ENCODE data around the gene GZF1.

Gene GZF1

DNA sequence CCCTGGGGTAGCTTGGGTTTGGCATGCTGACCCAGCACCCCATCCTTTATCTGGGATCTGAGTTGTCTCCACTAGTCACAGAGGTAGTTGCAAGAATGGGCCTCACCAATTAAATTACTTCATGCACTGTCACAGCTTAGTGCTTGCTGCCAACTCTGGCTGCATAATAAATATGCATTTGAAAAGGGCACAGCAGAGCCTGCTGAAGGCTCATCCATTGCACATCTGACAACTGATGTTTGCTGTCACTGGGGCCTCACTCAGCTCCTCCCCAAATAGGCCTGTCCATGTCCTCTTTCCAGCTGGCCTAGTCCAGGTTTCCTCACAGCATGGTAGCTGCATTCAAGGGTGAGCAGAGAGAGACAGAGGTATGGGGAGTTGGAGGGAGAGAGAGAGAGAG is 24.7 kb upstream of the GZF1 start:
- Histone ChIP-seq H3K4me3 (ENCODE audit: low read length) (no peak overlapping the region), H3K79me2 (ENCODE audit: control insufficient read depth, low read length) (no peaks in the 10 kb centered on the region), H3K36me3 (ENCODE audit: control insufficient read depth, low read length) (no peaks in the 10 kb centered on the region), H4K20me1 (ENCODE audit: control insufficient read depth, insufficient read depth, low read depth, low read length) (no peaks in the 10 kb centered on the region), H3K9me2 (replicated peaks; ENCODE audit: control insufficient read depth, low read length) (no peaks in the 10 kb centered on the region), H3K27me3 (ENCODE audit: control insufficient read depth, low read length) (no peaks in the 10 kb centered on the region), H3F3A (ENCODE audit: control insufficient read depth, insufficient read depth) (no peaks in the 10 kb centered on the region), H3K9me3 (ENCODE audit: control insufficient read depth, insufficient read depth, low read length) (no peaks in the 10 kb centered on the region), H3K4me1 (ENCODE audit: control insufficient read depth, low read length) (peaks cover 6% of the 10 kb centered on the region), H3K27ac (ENCODE audit: low read depth, low read length) (no peak overlapping the region), H3K4me2 (ENCODE audit: low read length) (no peak overlapping the region)
- TF ChIP-seq EZH2phosphoT487 (IDR thresholded peaks at IDR 0.05; ENCODE audit: borderline replicate concordance, low read length): no peak

GRCh38 chr20:23339986-23340385 is 22.0 kb upstream of the GZF1 start:
- TF ChIP-seq CTCF (IDR thresholded peaks at IDR 0.05; ENCODE audit: low read depth, low read length, poor library complexity, severe bottlenecking) (no peak), EZH2phosphoT487 (IDR thresholded peaks at IDR 0.05; ENCODE audit: borderline replicate concordance, low read length) (no peak)
- H3K4me2 ChIP-seq (ENCODE audit: low read length): no peak overlapping the region
- H3F3A ChIP-seq (ENCODE audit: control insufficient read depth, insufficient read depth): no peaks in the 10 kb centered on the region
- H3K9me3 ChIP-seq (ENCODE audit: control insufficient read depth, insufficient read depth, low read length): no peaks in the 10 kb centered on the region
- no peaks in the 10 kb centered on the region for H3K9me2 ChIP-seq (replicated peaks; ENCODE audit: control insufficient read depth, low read length)
- H4K20me1 ChIP-seq (ENCODE audit: control insufficient read depth, insufficient read depth, low read depth, low read length): no peaks in the 10 kb centered on the region
- no peak overlapping the region for H3K4me3 ChIP-seq (ENCODE audit: low read length)
- no peaks in the 10 kb centered on the region for H3K4me1 ChIP-seq (ENCODE audit: control insufficient read depth, low read length)
- no peaks in the 10 kb centered on the region for H3K36me3 ChIP-seq (ENCODE audit: control insufficient read depth, low read length)
- H3K79me2 ChIP-seq (ENCODE audit: control insufficient read depth, low read length): no peaks in the 10 kb centered on the region
- no peaks in the 10 kb centered on the region for H3K27me3 ChIP-seq (ENCODE audit: control insufficient read depth, low read length)
- H3K27ac ChIP-seq (ENCODE audit: low read depth, low read length): no peak overlapping the region

- H3K27ac ChIP-seq (ENCODE audit: low read depth, low read length): no peak overlapping the region
- no peak overlapping the region for H3K4me2 ChIP-seq (ENCODE audit: low read length)
- H3K27me3 ChIP-seq (ENCODE audit: control insufficient read depth, low read length): no peaks in the 10 kb centered on the region
- H3K9me2 ChIP-seq (replicated peaks; ENCODE audit: control insufficient read depth, low read length): no peaks in the 10 kb centered on the region
- no peaks in the 10 kb centered on the region for H3K36me3 ChIP-seq (ENCODE audit: control insufficient read depth, low read length)
- H3K4me1 ChIP-seq (ENCODE audit: control insufficient read depth, low read length): no peaks in the 10 kb centered on the region
- H4K20me1 ChIP-seq (ENCODE audit: control insufficient read depth, insufficient read depth, low read depth, low read length): no peaks in the 10 kb centered on the region
- no peaks in the 10 kb centered on the region for H3K9me3 ChIP-seq (ENCODE audit: control insufficient read depth, insufficient read depth, low read length)
- no peak overlapping the region for H3K4me3 ChIP-seq (ENCODE audit: low read length)
- H3K79me2 ChIP-seq (ENCODE audit: control insufficient read depth, low read length): no peaks in the 10 kb centered on the region
- no peaks in the 10 kb centered on the region for H3F3A ChIP-seq (ENCODE audit: control insufficient read depth, insufficient read depth)
- TF ChIP-seq CTCF (IDR thresholded peaks at IDR 0.05; ENCODE audit: low read depth, low read length, poor library complexity, severe bottlenecking) (peak; percentile 48), EZH2phosphoT487 (IDR thresholded peaks at IDR 0.05; ENCODE audit: borderline replicate concordance, low read length) (no peak)
Observed at GRCh38 chr20:23340524-23340923, 21.5 kb upstream of the GZF1 start.

- Histone ChIP-seq H3K9me2 (replicated peaks; ENCODE audit: control insufficient read depth, low read length) (no peaks in the 10 kb centered on the region), H3K79me2 (ENCODE audit: control insufficient read depth, low read length) (no peaks in the 10 kb centered on the region), H3K27me3 (ENCODE audit: control insufficient read depth, low read length) (no peaks in the 10 kb centered on the region), H3K4me3 (ENCODE audit: low read length) (no peak overlapping the region), H3F3A (ENCODE audit: control insufficient read depth, insufficient read depth) (no peaks in the 10 kb centered on the region), H3K9me3 (ENCODE audit: control insufficient read depth, insufficient read depth, low read length) (no peaks in the 10 kb centered on the region), H3K27ac (ENCODE audit: low read depth, low read length) (no peak overlapping the region), H3K4me2 (ENCODE audit: low read length) (no peak overlapping the region), H3K4me1 (ENCODE audit: control insufficient read depth, low read length) (no peaks in the 10 kb centered on the region), H4K20me1 (ENCODE audit: control insufficient read depth, insufficient read depth, low read depth, low read length) (no peaks in the 10 kb centered on the region), H3K36me3 (ENCODE audit: control insufficient read depth, low read length) (no peaks in the 10 kb centered on the region)
- no peak for TF ChIP-seq EZH2phosphoT487 (IDR thresholded peaks at IDR 0.05; ENCODE audit: borderline replicate concordance, low read length)
- no peak for TF ChIP-seq CTCF (IDR thresholded peaks at IDR 0.05; ENCODE audit: low read depth, low read length, poor library complexity, severe bottlenecking)
Observed at GRCh38 chr20:23341073-23341472, 20.9 kb upstream of the GZF1 start.

Measured in DOHH2 (cell line).